COLO668 (cell line): Measurements from ENCODE around the gene ADGRG1.
"Not testable (repeated sequence)": the region's sequence is repeated elsewhere in the genome, so short reads cannot be mapped to it uniquely, and the experiment has no call there.

Source experiments
- DNase-seq: peaks from one replicate; lab custom pipeline; 2025; ENCODE audit not compliant: unreplicated experiment; lab: John Stamatoyannopoulos, UW

Gene ADGRG1

GRCh38 chr16:57628008-57628781, at the start of gene ADGRG1:
TSS of gene ADGRG1 (plus strand) at chr16:57628630. CDS start at chr16:57650288, 21,658 bp downstream.
- DNase-seq = peak; percentile 30

GRCh38 chr16:57579361-57579665, 49.1 kb upstream of the ADGRG1 start:
- DNase-seq = no peak

GRCh38 chr16:57585051-57585687, 43.3 kb upstream of the ADGRG1 start:
- DNase-seq = no peak

GRCh38 chr16:57588831-57589230, 39.6 kb upstream of the ADGRG1 start:
- DNase-seq = no peak

- DNase-seq = no peak
Measured at GRCh38 chr16:57589374-57589773, 39.1 kb upstream of the ADGRG1 start.

GRCh38 chr16:57590654-57591085, 37.8 kb upstream of the ADGRG1 start:
- DNase-seq = no peak

GRCh38 chr16:57591086-57591869, 37.2 kb upstream of the ADGRG1 start:
- DNase-seq = peak; percentile 70

GRCh38 chr16:57591870-57592485, 36.5 kb upstream of the ADGRG1 start:
- no peak for DNase-seq

GRCh38 chr16:57592591-57593003, 35.8 kb upstream of the ADGRG1 start:
- no peak for DNase-seq

GRCh38 chr16:57593021-57593420, 35.4 kb upstream of the ADGRG1 start:
- no peak for DNase-seq

- DNase-seq = no peak
Measured at GRCh38 chr16:57593990-57594389, 34.4 kb upstream of the ADGRG1 start.

- DNase-seq = no peak
Measured at GRCh38 chr16:57594531-57595031, 33.8 kb upstream of the ADGRG1 start.

- DNase-seq = not testable (repeated sequence)
Measured at GRCh38 chr16:57596234-57596633, 32.2 kb upstream of the ADGRG1 start.

GRCh38 chr16:57598437-57598836, 30.0 kb upstream of the ADGRG1 start:
- DNase-seq = no peak

GRCh38 chr16:57600048-57600835, 28.2 kb upstream of the ADGRG1 start:
- peak; percentile 72 for DNase-seq

- DNase-seq = no peak
Measured at GRCh38 chr16:57600952-57601580, 27.4 kb upstream of the ADGRG1 start.

- peak; percentile 59 for DNase-seq
Measured at GRCh38 chr16:57601801-57602478, 26.5 kb upstream of the ADGRG1 start.

- DNase-seq = peak; percentile 15
Measured at GRCh38 chr16:57603115-57604024, 25.1 kb upstream of the ADGRG1 start.
